ENCODE data around the gene USP49. TPM values are rescaled to one million over a fixed set of nuclear protein-coding genes. Genes with fewer than 3 reads are reported as not detected.
"Not testable (repeated sequence)": the region's sequence is repeated elsewhere in the genome, so short reads cannot be mapped to it uniquely, and the experiment has no call there.

Gene USP49
- 2.0 and 2.9 TPM in 2 replicates for total RNA-seq (2014; rRNA removed; shearing (Covaris generic))

DNA sequence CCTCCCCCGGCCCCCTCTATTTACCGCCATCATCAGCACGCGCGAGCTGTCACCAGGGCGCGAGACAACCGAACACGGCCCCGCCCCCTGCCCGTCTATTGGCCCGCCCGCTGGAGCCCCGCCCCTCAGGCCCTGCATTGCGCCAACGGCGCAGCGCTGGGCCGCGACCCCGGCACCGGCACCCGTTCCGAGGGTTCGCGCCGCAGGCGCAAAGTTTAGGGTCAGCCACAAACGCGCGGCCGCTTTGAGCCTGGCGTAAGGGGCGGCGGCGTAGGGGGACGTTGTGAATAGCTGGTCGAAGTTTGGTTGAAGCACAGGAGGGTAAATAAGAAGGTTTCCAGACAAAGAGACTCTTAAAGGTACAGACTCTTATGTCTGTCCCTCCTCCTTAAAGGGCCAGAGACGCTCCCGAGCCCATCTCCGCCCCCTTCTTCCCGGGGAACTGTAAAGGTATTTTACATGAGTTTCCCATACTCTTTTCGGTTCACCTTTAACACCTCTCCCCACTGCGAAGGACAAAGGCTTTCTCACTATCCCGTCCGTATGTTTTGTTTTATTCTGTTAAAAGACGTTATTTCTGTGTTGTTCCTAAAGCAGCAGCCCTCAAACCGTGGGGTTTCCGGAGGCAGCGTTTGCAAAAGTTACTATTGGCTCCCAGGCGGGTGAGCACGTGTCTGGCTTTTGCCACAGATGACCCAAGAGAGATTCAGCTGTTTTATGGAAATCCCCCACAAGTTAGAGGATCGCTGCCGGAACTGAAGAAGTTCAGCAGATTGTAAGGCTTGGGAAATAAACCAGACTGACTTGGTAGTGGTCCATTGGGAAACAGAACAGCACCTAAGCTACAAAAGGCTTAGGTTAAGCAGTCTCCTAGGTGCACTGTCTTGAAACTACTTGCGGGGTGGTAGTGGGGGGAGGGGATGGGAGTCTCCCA is at the start of gene USP49:
TSS of gene USP49 (minus strand) at position 76 of the 934 bp plus-strand sequence. CDS start 88,392 bp downstream, outside the sequence.
- DNase-seq (ENCODE audit: low spot score), result peak; percentile 85

GRCh38 chr6:41943456-41943855 is 48.3 kb upstream of the USP49 start:
- DNase-seq (ENCODE audit: low spot score), result no peak

- not testable (repeated sequence) for DNase-seq (ENCODE audit: low spot score)
These were observed 47.7 kb upstream of the USP49 start for GRCh38 chr6:41942882-41943281.

GRCh38 chr6:41942067-41942851 is 47.1 kb upstream of the USP49 start:
- no peak for DNase-seq (ENCODE audit: low spot score)

DNA sequence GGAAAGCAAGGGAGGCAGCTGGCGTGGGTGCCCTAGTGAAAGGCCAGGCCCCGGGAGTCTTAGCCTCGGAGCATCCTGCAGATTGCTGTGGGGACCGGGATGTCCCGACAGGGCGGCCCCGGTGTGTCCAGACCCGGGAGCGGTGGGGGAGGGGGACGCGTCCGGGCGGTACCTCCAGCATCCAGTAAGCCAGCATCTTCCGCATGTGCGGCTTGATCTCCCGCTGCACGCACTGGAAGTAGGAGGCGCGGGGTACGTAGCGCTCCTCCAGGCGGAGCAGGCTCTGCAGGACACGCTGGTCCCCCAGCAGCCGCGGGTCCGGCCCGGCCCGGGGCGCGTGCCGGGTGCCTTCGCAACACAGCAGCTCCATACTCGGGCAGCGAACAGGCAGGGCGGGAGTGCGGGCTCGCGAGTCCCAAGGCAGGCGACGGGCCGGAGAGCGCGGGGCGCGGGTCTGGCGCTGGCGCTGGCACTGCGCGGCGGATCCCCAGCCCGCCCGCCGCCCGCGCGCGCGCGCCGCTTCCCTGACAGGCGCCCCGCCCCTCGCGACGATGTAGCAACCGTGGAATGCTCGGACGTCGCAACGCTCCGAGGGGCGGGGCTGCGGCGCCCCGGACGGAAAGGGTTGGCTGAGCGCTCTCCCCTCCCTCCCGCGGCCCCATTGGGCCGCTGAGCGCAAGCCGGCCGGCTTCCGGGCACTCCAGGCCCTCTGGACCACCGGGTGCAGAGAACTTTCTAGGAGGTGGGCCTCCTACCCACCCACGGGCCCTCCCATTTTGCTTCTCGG is 46.3 kb upstream of the USP49 start, which contains the start of gene CCND3:
TSS of gene CCND3 (minus strand) at position 529 of the 787 bp plus-strand sequence. CDS start at position 370, 159 bp downstream.
- peak; percentile 94 for DNase-seq (ENCODE audit: low spot score)

- peak; percentile 60 for DNase-seq (ENCODE audit: low spot score)
These were observed 45.6 kb upstream of the USP49 start for GRCh38 chr6:41940759-41941279.

- DNase-seq (ENCODE audit: low spot score), result peak; percentile 35
These were observed 44.9 kb upstream of the USP49 start for GRCh38 chr6:41939848-41940758.

GRCh38 chr6:41939176-41939847 is 44.1 kb upstream of the USP49 start:
- no peak for DNase-seq (ENCODE audit: low spot score)

DNA sequence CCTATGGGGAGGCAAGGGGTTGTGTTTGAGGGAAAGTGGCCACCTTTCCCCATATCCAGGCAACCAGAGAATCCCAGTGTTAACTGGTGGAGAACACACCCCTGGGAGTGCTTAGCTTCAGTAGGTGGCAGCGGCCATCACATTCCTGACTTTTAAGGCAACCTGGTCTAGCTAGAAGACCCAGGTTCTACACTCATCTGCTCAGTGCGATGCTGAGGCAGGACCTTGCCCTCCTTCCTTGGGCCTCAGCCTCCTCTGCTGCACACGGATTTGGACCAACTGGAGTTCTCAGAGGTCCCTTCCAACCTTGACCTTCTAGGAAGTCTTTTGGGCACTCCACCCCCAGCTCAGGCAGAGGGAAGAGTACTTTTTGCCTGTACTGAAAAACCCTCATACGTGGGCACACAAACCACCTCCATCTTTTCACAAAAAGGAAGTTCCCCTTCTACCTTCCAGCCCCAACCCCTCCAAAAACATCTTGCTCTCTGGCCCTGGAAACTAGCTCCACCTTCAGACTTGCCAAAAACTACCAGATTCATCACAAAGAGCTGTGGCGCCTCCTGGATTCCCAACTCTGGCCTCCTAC is 43.5 kb upstream of the USP49 start:
- no peak for DNase-seq (ENCODE audit: low spot score)

DNA sequence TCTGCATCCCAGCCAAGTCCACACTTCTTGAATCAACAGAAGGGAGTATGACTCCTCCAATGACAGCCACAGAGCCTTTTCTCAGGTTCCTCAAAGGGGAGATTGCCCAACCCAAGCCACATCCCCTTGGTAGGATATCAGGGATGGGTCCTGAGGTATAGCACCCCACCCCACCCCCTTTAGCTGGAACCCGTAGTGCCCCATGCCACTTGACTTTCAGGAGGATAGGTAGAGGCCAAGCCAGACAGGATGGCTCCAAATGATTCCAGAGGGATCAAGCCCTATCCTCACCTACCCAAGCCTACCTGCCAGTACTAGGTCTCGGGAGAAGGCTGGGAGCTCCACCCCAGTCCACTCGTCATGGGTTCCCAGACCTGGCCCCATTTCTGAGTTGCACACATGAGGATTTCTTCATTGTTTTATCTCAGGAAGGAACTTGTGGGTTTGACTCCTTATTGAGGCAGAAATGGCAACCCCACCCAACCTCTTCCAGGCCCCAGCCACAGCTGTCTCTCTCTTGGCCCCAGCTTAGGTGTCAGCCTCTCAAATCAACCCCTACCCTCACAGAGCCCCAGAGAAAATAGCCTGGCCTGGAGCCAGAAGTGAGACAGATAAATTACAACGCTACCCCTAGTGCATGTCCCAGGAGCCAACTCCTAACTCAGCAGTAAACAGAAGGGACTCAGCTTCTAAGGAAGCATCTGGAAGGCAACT is 42.8 kb upstream of the USP49 start:
- no peak for DNase-seq (ENCODE audit: low spot score)

- no peak for DNase-seq (ENCODE audit: low spot score)
These were observed 42.3 kb upstream of the USP49 start for GRCh38 chr6:41937472-41937860.

DNA sequence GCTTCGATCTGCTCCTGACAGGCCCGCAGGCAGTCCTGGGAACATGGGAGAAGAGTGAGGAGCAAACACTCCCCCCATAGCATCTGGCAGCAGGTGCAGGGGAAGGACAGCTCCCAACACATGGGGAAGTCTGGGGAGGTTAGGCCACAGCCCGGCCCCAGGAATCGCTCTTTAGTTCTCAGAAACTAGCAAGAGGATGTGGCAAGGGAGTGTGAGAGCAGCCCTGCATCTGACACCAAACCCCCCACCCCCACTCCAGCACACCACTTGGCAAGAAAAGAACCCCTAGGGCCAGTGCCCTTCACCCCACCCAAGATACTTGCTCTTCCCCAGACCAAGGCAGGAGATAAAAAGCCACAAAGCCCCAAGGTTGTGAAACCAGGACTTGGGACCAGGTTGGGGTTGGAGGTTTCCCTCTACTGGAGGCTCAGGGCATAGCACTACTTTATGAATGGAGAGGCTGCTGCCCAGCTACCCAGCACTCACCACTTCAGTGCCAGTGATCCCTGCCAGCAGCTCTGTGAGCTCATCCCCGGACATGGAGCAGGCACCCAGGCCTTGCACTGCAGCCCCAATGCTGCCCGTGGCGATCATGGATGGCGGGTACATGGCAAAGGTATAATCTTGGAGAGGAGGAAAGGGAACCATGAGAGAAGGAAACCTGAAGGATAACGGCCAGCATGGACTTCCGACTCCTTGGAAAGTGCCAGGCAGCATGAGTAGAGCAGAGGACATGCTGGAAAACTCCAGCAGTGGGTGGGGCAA is 41.1 kb upstream of the USP49 start:
- DNase-seq (ENCODE audit: low spot score), result peak; percentile 94

- no peak for DNase-seq (ENCODE audit: low spot score)
These were observed 40.5 kb upstream of the USP49 start for GRCh38 chr6:41935685-41936072.

GRCh38 chr6:41935193-41935574 is 40.0 kb upstream of the USP49 start:
- DNase-seq (ENCODE audit: low spot score), result no peak

GRCh38 chr6:41934278-41935192 is 39.4 kb upstream of the USP49 start:
- no peak for DNase-seq (ENCODE audit: low spot score)

DNA sequence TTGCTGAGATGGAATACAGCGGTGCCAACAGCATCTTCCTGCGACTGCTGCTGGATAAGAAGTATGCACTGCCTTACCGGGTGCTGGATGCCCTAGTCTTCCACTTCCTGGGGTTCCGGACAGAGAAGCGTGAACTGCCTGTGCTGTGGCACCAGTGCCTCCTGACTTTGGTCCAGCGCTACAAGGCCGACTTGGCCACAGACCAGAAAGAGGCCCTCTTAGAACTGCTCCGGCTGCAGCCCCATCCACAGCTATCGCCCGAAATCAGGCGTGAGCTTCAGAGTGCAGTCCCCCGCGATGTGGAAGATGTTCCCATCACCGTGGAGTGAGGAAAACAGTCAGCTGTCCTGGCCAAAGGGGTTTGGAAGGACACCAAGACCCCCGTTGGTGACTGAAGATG is 37.2 kb upstream of the USP49 start:
- DNase-seq (ENCODE audit: low spot score), result no peak

DNA sequence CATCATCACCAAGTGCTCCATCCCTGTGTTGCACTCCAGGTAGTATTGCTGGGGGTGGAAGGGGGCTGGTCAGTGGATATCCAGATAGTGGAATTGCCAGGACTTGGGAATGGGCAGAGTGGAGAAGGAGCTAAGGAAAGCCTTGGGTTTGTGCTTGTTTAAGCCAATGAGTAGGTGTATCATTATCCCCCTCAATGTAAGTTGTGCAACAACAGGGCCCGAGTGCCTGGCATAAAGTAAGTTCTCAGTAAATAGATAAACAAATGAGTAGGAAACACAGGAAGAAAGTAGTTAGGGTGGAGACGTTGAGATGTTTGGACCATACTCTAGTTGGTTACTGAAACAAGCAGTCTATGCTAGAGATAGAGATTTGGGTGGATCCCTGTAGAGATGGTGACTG is 36.6 kb upstream of the USP49 start:
- no peak for DNase-seq (ENCODE audit: low spot score)

Measured in HT-29 (cell line).